HepG2 (cell line): ENCODE results near the gene KRT15. TPM values are rescaled to one million over a fixed set of nuclear protein-coding genes. Genes with fewer than 3 reads are reported as not detected.

Experiments
- ATAC-seq: fragments of 200-7000 bp; cut with Tn5 transposase; 3 replicates; pipeline ENCODE4 v1.9.1; 2020; ENCODE audit warnings: mild to moderate bottlenecking, moderate library complexity
- BruUV-seq: library from RNA; stranded (reverse); fragments of 400-500 nt; replicated peaks from 2 replicates; lab custom pipeline; 2021; lab: Mats Ljungman, UMichigan
- CTCF ChIA-PET: fragments of 300-600 bp; formaldehyde crosslinking; extraction: SDS; loops from one replicate; lab custom pipeline; 2021; ENCODE audit warnings: low total read pairs, inconsistent platforms, low intra/inter-chr PET ratio; lab: Yijun Ruan, JAX
- POLR2A ChIA-PET: fragments of 350-600 bp; sonication (Branson Sonifier 250); formaldehyde crosslinking; loops from one replicate; lab custom pipeline; 2020; ENCODE audit warnings: antibody characterized with exemption, inconsistent platforms; lab: Yijun Ruan, JAX
- DNase-seq: peaks from one replicate; pipeline ENCODE4 v3.0.0-alpha.2; 2015; ENCODE audit warnings: low spot score
- FAIRE-seq: peaks from 3 replicates; lab custom pipeline; 2011; peaks lifted over from hg19 to GRCh38; lab: Jason Lieb, UNC
- H2AFZ ChIP-seq: one replicate; pipeline ENCODE4 v1.6.1; 2011; ENCODE audit warnings: low read length, inconsistent platforms
- H3K27ac ChIP-seq: fragments of 300-600 bp; 3 replicates; pipeline ENCODE4 v1.8.0; 2011; ENCODE audit warnings: mixed run types, mild to moderate bottlenecking, mixed read lengths, low read length, inconsistent platforms; ENCODE audit not compliant: insufficient read depth; ENCODE audit errors: extremely low read length
- H3K27me3 ChIP-seq, 2 experiments: fragments of 200-600 bp in 1 of 2; 2 replicates in 1 of 2; 3 replicates in 1 of 2; pipeline versions ENCODE4 v1.6.0 to v1.8.0; 2011; ENCODE audit warnings: low read length in 2 of 2, mild to moderate bottlenecking in 2 of 2, moderate library complexity in 2 of 2, inconsistent platforms in 1 of 2; ENCODE audit not compliant: insufficient read depth in 2 of 2, control insufficient read depth in 1 of 2
- H3K36me3 ChIP-seq, 2 experiments: fragments of 200-600 bp in 1 of 2; replicated peaks in 1 of 2; 2 replicates in 1 of 2; 3 replicates in 1 of 2; pipeline versions ENCODE4 v1.5.1 to v1.8.0; 2011; ENCODE audit warnings: low read length in 2 of 2, inconsistent platforms in 1 of 2; ENCODE audit not compliant: insufficient read depth in 2 of 2, control insufficient read depth in 1 of 2
- H3K4me1 ChIP-seq: 2 replicates; pipeline ENCODE4 v1.5.1; 2012; ENCODE audit warnings: low read length, inconsistent platforms; ENCODE audit not compliant: insufficient read depth
- H3K4me2 ChIP-seq: 2 replicates; pipeline ENCODE4 v1.6.0; 2011; ENCODE audit warnings: low read depth, low read length, inconsistent platforms
- H3K4me3 ChIP-seq, 3 experiments: fragments of 200-600 bp in 1 of 3; sonication (generic), shearing (Covaris generic) in 1 of 3; replicated peaks in 1 of 3; 2 replicates each; pipeline ENCODE4 v1.5.1; 2011 to 2016; ENCODE audit warnings: low read length in 3 of 3, inconsistent platforms in 2 of 3, low read depth in 2 of 3, mild to moderate bottlenecking in 2 of 3, control low read depth in 1 of 3, mixed read lengths in 1 of 3; ENCODE audit not compliant: insufficient read depth in 1 of 3
- H3K79me2 ChIP-seq: one replicate; pipeline ENCODE4 v1.6.1; 2011; ENCODE audit warnings: low read length, inconsistent platforms; ENCODE audit not compliant: insufficient read depth
- H3K9ac ChIP-seq: 2 replicates; pipeline ENCODE4 v1.6.0; 2011; ENCODE audit warnings: mild to moderate bottlenecking, low read depth, low read length, inconsistent platforms; ENCODE audit not compliant: insufficient read depth
- H3K9me3 ChIP-seq: 2 replicates; pipeline ENCODE4 v1.5.1; 2012; ENCODE audit warnings: mild to moderate bottlenecking, low read length
- H4K20me1 ChIP-seq: 2 replicates; pipeline ENCODE4 v1.6.0; 2011; ENCODE audit warnings: inconsistent platforms, mild to moderate bottlenecking, low read length, moderate library complexity; ENCODE audit not compliant: insufficient read depth
- JUN ChIP-seq: sonication (generic); formaldehyde crosslinking; IDR thresholded peaks from 2 replicates; pipeline ENCODE4 v1.4.0; 2020; ENCODE audit warnings: mild to moderate bottlenecking, missing genetic modification reagents
- MAFF ChIP-seq: IDR thresholded peaks from 2 replicates; pipeline ENCODE4 v1.6.1; 2011; ENCODE audit warnings: low read depth, low read length, improper control_type of control experiment
- MAFK ChIP-seq, 2 experiments: IDR thresholded peaks in 1 of 2; conservative IDR thresholded peaks in 1 of 2; 2 replicates each; pipeline ENCODE4 v1.6.1; 2011; ENCODE audit warnings: improper control_type of control experiment in 2 of 2, low read length in 2 of 2
- NONO ChIP-seq, 2 experiments: fragments of 450-650 bp in 1 of 2; sonication (generic) in 1 of 2; formaldehyde crosslinking in 1 of 2; IDR thresholded peaks in 1 of 2; conservative IDR thresholded peaks in 1 of 2; 2 replicates each; pipeline versions ENCODE4 v1.6.1 to v1.8.0; 2017 to 2022; ENCODE audit warnings: mild to moderate bottlenecking in 1 of 2, missing genetic modification reagents in 1 of 2, moderate library complexity in 1 of 2
- ZFAT ChIP-seq: sonication (generic); formaldehyde crosslinking; conservative IDR thresholded peaks from 2 replicates; pipeline ENCODE4 v1.8.1; 2023; ENCODE audit warnings: missing genetic modification reagents, inconsistent platforms
- ZNF232 ChIP-seq: sonication (generic); formaldehyde crosslinking; IDR thresholded peaks from 2 replicates; pipeline ENCODE4 v1.4.0; 2020; ENCODE audit warnings: missing genetic modification reagents, borderline replicate concordance
- ZNF263 ChIP-seq: sonication (generic); formaldehyde crosslinking; IDR thresholded peaks from 2 replicates; pipeline ENCODE4 v1.4.0; 2020; ENCODE audit warnings: missing genetic modification reagents
- ZNF460 ChIP-seq: sonication (generic); formaldehyde crosslinking; IDR thresholded peaks from 2 replicates; pipeline ENCODE4 v1.5.1; 2020; ENCODE audit warnings: missing genetic modification reagents, mild to moderate bottlenecking, borderline replicate concordance
- ZNF891 ChIP-seq: sonication (generic); formaldehyde crosslinking; IDR thresholded peaks from 2 replicates; pipeline ENCODE4 v1.5.0; 2020; ENCODE audit warnings: mild to moderate bottlenecking, missing genetic modification reagents
- WGBS: methylation state at CpG from one replicate; pipeline ENCODE4 v1.1.6; 2017; ENCODE audit warnings: low lambda C conversion rate; 5-methylcytosine and 5-hydroxymethylcytosine counted together
- in situ Hi-C: cut with HindIII; loops from 2 replicates; pipeline ENCODE4 v1.10.0; 2017; ENCODE audit warnings: low pct_unique_long_range_greater_than_20kb; ENCODE audit not compliant: extremely low pct_ligation_motif_present
- intact Hi-C: fragments of 100-400 bp; cut with micrococcal nuclease; formaldehyde crosslinking; loops from one replicate; pipeline ENCODE4 v1.10.0; 2022; ENCODE audit not compliant: unreplicated experiment
- polyA plus RNA-seq, 8 experiments: library from polyadenylated mRNA; depleted of rRNA in 3 of 8; stranded (reverse) in 7 of 8; unstranded in 1 of 8; fragments of >200 nt; fragmentation: Illumina TruSeq in 4 of 8; extraction: Trizol in 4 of 8; gene quantifications; 2 replicates each; pipeline versions ENCODE4 v1.2.1 to v1.2.3, GENCODE V29; 2011 to 2016; ENCODE audit warnings: low read depth in 4 of 8, missing spikeins in 1 of 8, mixed read lengths in 1 of 8; ENCODE audit not compliant: insufficient read depth in 1 of 8
- total RNA-seq, 5 experiments: library from RNA; depleted of rRNA; stranded (reverse); fragments of >200 nt; fragmentation: Illumina TruSeq; extraction: Trizol; gene quantifications; 2 replicates each; pipeline ENCODE4 v1.2.3, GENCODE V29; 2016; ENCODE audit warnings: low read depth in 1 of 5

KRT15 gene
- total and polyA plus RNA-seq, 2 of the 13 experiments (the other 11 are each of a cell fraction or from before 2014, with no cell fraction given) = 0.46 to 0.63 TPM

DNA sequence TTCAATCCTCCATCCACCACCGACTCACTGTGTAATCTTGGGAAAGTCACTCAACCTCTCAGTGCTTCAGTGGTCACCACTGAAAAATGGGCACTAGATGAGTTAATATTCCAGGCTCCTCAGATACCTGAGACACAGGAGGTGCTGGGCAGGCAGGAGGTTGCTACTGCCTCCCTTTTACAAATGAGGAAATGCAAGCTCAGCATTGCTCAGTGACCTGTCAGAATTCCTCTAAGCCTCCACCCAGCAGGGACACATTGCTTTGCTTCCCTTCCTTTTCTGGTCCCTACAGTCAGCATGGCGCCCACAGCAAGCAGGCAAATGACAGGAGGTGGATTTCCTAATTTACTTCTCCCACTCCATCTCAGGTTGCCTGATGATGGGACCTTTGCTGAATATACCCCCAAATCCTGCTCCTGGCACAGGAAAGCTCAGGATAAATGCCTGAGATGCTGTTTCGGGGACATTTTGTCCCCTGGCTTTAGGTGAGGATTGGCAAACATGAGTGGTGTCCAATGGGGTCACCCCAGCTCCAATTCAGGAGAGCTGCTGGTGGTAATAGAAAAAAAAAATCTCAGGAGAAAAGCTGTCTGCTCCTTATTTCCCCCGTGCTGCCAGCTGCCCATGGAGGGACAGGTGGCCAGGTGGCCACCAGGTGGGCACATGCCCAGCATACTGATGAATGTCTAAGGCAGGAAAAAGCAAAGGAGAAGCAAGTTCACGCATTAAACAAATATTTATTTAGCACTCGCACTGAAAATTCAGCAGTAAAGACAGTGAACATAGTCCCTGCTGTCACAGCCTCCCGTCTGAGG, 8.2 kb downstream of the KRT15 start:
- H3K9me3 ChIP-seq = no peaks in the 10 kb centered on the region
- H3K27ac ChIP-seq = no peak overlapping the region
- H2AFZ ChIP-seq = no peak overlapping the region
- no peak for ATAC-seq
- WGBS = 19% methylated on average over 7 of the region's 7 CpGs
- no peak overlapping the region for H3K4me3 ChIP-seq
- no peak for FAIRE-seq
- H3K9ac ChIP-seq = no peak overlapping the region
- H3K4me2 ChIP-seq = no peak overlapping the region
- ChIA-PET POLR2A (no interaction called here), CTCF (no interaction called here)
- H3K79me2 ChIP-seq = no peaks in the 10 kb centered on the region
- peaks cover 7 to 58% of the 10 kb centered on the region in 2 experiments for H3K27me3 ChIP-seq
- intact Hi-C loops = no loop called here
- H3K36me3 ChIP-seq = no peaks in the 10 kb centered on the region
- in situ Hi-C loops = no loop called here
- DNase-seq = no peak
- peaks cover 10% of the 10 kb centered on the region for H3K4me1 ChIP-seq
- no TSS peak for BruUV-seq
- H4K20me1 ChIP-seq = no peaks in the 10 kb centered on the region
- TF ChIP-seq MAFK (conservative IDR thresholded peaks at IDR 0.05 in 1 of 2, IDR thresholded peaks at IDR 0.05 in 1 of 2; ENCODE audit: low read length in 2 of 2) = peak; percentile 95 to 97
- no peak for TF ChIP-seq ZNF891 (CRISPR knock-in tag)
- peak; percentile 92 for TF ChIP-seq MAFF

DNA sequence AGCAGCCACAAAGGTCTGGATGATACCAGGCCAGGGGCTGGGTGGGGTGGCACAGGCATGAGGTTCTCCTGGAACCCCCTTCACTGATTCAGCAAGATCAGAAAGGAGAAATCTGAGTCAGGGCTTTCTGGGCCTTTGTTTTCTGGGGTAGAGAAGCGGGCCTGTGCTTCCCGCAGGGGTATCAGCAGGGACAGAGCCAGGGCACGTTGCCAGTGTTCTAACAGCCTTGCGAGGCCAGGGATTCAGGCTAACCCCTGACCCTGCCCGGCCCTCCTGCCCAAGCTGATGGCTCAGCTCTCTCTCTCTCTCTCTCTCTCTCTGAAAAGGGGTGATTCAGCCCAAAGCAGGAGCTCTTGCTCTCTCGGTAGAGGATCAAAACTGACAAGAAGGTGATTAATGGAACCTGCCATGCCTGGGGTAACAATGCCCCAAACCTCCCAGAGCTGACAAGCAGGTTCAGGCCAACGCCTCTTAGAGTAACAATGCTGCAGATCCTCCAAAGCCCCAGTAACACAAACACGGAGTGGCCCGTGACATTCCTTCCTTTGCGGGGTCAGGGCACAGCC, 11.3 kb downstream of the KRT15 start:
- POLR2A ChIA-PET = no interaction called here
- Histone ChIP-seq H4K20me1 (no peaks in the 10 kb centered on the region), H3K4me1 (peaks cover 10% of the 10 kb centered on the region), H3K79me2 (no peaks in the 10 kb centered on the region), H3K36me3 (no peaks in the 10 kb centered on the region), H3K27ac (no peak overlapping the region), H3K9me3 (no peaks in the 10 kb centered on the region), H2AFZ (no peak overlapping the region), H3K4me3 (no peak overlapping the region), H3K27me3 (peaks cover 11 to 77% of the 10 kb centered on the region in 2 experiments), H3K9ac (no peak overlapping the region), H3K4me2 (no peak overlapping the region)
- WGBS = 11% methylated on average over 6 of the region's 10 CpGs
- intact Hi-C loops (no loop called here), in situ Hi-C loops (no loop called here)
- ATAC-seq (no peak), DNase-seq (no peak), FAIRE-seq (no peak)
- CTCF ChIA-PET = no interaction called here
- TF ChIP-seq NONO (IDR thresholded peaks at IDR 0.05) (no peak), NONO (CRISPR knock-in tag; conservative IDR thresholded peaks at IDR 0.05) (no peak), ZFAT (no peak), JUN (CRISPR knock-in tag) (no peak), ZNF232 (CRISPR knock-in tag) (no peak), ZNF263 (CRISPR knock-in tag) (no peak), ZNF460 (no peak)
- BruUV-seq = no TSS peak
